NT2/D1 (cell line): Measurements from ENCODE around the gene POLR1C.
"Not testable (repeated sequence)": the region's sequence is repeated elsewhere in the genome, so short reads cannot be mapped to it uniquely, and the experiment has no call there.

Experiments used
- DNase-seq: peaks from one replicate; pipeline ENCODE4 v3.0.0-alpha.2; 2011; ENCODE audit warnings: low read depth, low spot score
- H3K27me3 ChIP-seq: 2 replicates; pipeline ENCODE4 v1.6.0; 2011; ENCODE audit warnings: mild to moderate bottlenecking; ENCODE audit not compliant: insufficient read length, insufficient read depth
- H3K36me3 ChIP-seq: 2 replicates; pipeline ENCODE4 v1.6.1; 2011; ENCODE audit warnings: mild to moderate bottlenecking, low read length, mixed read lengths; ENCODE audit not compliant: insufficient read depth, insufficient read length
- H3K4me1 ChIP-seq: 2 replicates; pipeline ENCODE4 v1.5.1; 2011; ENCODE audit not compliant: insufficient read depth, insufficient read length
- H3K4me3 ChIP-seq: 2 replicates; pipeline ENCODE4 v1.5.1; 2011; ENCODE audit warnings: low read depth; ENCODE audit not compliant: insufficient read length
- H3K9ac ChIP-seq: 2 replicates; pipeline ENCODE4 v1.6.0; 2011; ENCODE audit warnings: low read depth; ENCODE audit not compliant: insufficient read length
- H3K9me3 ChIP-seq: 2 replicates; pipeline ENCODE4 v1.5.1; 2011; ENCODE audit warnings: mild to moderate bottlenecking, low read length; ENCODE audit not compliant: insufficient read depth
- SUZ12 ChIP-seq: IDR thresholded peaks from 2 replicates; pipeline ENCODE4 v1.6.1; 2011; ENCODE audit not compliant: insufficient read length, insufficient read depth; ENCODE audit errors: extremely low read depth
- YY1 ChIP-seq: IDR thresholded peaks from 2 replicates; pipeline ENCODE4 v1.6.1; 2011; ENCODE audit not compliant: insufficient read length, insufficient read depth
- ZNF274 ChIP-seq: IDR thresholded peaks from 2 replicates; pipeline ENCODE4 v1.6.1; 2011; ENCODE audit warnings: mild to moderate bottlenecking, low read depth, low read length

Gene POLR1C

DNA sequence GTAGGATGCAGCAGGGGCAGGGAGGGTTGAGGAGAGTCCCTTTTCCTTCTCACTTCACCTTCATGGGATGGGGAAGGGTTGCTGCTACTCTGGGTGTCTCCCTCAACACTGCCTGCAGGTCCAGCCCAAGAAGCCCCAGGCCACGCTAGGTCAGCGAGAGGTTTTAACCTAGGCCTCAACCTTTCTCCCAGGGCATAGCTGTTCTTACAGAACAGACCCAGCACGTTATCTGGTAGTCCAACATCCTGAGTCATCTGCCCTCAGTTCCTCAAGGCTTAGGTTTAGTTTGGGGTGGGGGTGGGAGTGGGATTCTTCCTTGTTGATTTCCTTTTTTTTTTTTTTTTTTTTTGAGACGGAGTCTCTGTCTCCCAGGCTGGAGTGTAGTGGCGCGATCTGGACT lies 22.6 kb upstream of the POLR1C start:
- H3K4me1 ChIP-seq: peaks cover 18% of the 10 kb centered on the region
- H3K4me3 ChIP-seq: no peak overlapping the region
- H3K9me3 ChIP-seq: no peaks in the 10 kb centered on the region
- no peak for TF ChIP-seq SUZ12
- no peak for TF ChIP-seq ZNF274
- no peak for TF ChIP-seq YY1
- H3K36me3 ChIP-seq: peaks cover 33% of the 10 kb centered on the region
- no peaks in the 10 kb centered on the region for H3K27me3 ChIP-seq
- no peak overlapping the region for H3K9ac ChIP-seq
- no peak for DNase-seq

DNA sequence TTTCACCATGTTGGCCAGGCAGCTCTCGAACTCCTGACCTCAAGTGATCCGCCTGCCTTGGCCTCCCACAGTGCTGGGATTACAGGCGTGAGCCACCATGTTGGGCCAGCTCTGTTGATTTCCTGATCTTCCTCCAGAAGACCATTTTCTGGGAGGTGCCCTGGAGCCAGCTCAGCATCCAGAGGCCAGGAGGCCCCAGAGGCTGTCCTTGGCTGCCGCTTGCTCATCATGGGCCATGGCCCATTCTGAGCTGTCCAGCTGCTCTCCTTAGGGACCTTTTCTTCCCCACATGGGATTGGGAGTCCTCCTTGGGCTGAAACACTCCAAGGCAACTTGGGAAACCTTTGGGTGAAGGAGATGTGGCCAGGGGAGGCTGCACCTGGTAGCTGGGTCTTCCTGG lies 22.1 kb upstream of the POLR1C start:
- peaks cover 14% of the 10 kb centered on the region for H3K4me1 ChIP-seq
- H3K4me3 ChIP-seq: no peak overlapping the region
- TF ChIP-seq ZNF274: no peak
- TF ChIP-seq YY1: no peak
- no peak for TF ChIP-seq SUZ12
- no peaks in the 10 kb centered on the region for H3K9me3 ChIP-seq
- no peaks in the 10 kb centered on the region for H3K27me3 ChIP-seq
- no peak for DNase-seq
- no peak overlapping the region for H3K9ac ChIP-seq
- peaks cover 33% of the 10 kb centered on the region for H3K36me3 ChIP-seq

DNA sequence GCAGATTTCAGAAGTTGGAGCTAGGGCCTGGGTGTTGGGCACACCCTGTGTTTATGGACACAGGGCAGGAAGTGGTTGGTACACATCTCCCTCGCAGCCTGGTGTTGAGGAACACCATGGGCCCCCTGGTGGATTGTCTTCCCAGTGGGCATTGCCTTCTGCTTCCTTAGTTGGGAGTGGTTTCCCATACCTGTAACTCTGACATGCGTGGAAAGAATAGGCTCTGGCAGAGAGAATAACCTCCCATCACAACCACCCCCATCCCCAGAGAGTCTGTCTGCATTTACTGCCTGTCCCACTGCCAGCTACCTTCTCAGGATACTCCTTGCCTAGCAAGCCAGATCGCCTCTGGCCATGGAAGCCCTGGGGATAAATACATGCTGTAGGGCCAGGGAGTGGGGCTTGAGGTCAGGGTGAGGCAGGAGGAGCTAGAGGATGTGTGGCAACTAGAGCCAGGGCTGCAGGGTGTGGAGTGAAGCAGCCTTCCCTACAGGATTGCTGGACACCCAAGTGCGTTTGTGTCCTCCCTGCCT lies 21.4 kb upstream of the POLR1C start:
- H3K27me3 ChIP-seq: no peaks in the 10 kb centered on the region
- H3K4me1 ChIP-seq: peaks cover 12% of the 10 kb centered on the region
- no peaks in the 10 kb centered on the region for H3K9me3 ChIP-seq

GRCh38 chr6:43496370-43497128 lies 20.3 kb upstream of the POLR1C start:
- peaks cover 12% of the 10 kb centered on the region for H3K4me1 ChIP-seq
- no peak overlapping the region for H3K4me3 ChIP-seq
- H3K9ac ChIP-seq: no peak overlapping the region
- DNase-seq: no peak
- H3K27me3 ChIP-seq: no peaks in the 10 kb centered on the region
- TF ChIP-seq ZNF274 (no peak), YY1 (no peak), SUZ12 (no peak)
- H3K36me3 ChIP-seq: peaks cover 43% of the 10 kb centered on the region
- H3K9me3 ChIP-seq: no peaks in the 10 kb centered on the region

More for the DNA sequence above, 21.4 kb upstream of the POLR1C start:
- H3K9ac ChIP-seq: peak overlapping the region; percentile 59
- TF ChIP-seq SUZ12: no peak
- TF ChIP-seq YY1: no peak
- no peak for TF ChIP-seq ZNF274
- H3K36me3 ChIP-seq: peaks cover 35% of the 10 kb centered on the region
- H3K4me3 ChIP-seq: no peak overlapping the region
- DNase-seq: no peak

DNA sequence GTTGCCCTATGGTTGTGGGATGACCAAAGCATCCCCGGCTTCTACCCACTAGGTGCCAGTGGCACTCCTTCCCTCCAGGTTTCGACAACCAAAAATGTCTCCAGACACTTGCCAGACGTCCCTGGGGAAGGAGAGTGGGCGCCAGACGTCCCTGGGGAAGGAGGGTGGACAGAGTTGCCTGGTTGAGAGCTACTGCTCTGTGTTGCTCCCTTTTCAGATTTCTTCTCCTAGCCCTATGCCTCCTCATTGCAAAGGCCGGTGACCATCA lies 19.8 kb upstream of the POLR1C start:
- peaks cover 48% of the 10 kb centered on the region for H3K36me3 ChIP-seq
- DNase-seq: no peak
- H3K9me3 ChIP-seq: no peaks in the 10 kb centered on the region
- H3K4me3 ChIP-seq: no peak overlapping the region
- TF ChIP-seq SUZ12 (no peak), ZNF274 (no peak), YY1 (no peak)
- peak overlapping the region; percentile 2 for H3K9ac ChIP-seq
- H3K4me1 ChIP-seq: peaks cover 12% of the 10 kb centered on the region
- no peaks in the 10 kb centered on the region for H3K27me3 ChIP-seq

- Histone ChIP-seq H3K4me3 (no peak overlapping the region), H3K9me3 (no peaks in the 10 kb centered on the region), H3K4me1 (peaks cover 12% of the 10 kb centered on the region), H3K36me3 (peaks cover 54% of the 10 kb centered on the region), H3K9ac (no peak overlapping the region), H3K27me3 (no peaks in the 10 kb centered on the region)
- no peak for DNase-seq
- TF ChIP-seq YY1 (no peak), SUZ12 (no peak), ZNF274 (no peak)
Observed at GRCh38 chr6:43497689-43498088, 19.2 kb upstream of the POLR1C start.

DNA sequence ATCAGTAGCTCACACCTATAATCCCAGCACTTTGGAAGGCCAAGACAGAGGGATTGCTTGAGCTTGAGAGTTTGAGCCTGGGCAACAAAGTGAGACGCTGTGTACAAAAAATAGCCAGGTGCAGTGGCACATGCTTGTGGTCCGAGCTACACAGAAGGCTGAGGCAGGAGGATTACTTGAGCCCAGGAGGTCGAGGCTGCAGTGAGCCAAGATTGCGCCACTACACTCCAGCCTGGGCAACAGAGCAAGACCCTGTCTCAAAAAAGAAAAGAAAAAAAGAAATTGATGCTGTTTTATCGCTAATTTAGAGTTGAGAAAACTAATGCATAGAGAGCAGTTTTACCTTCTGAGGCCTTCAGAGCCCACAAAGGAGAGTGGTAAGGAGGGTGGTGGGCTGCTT lies 18.6 kb upstream of the POLR1C start:
- not testable (repeated sequence) for H3K27me3 ChIP-seq, H3K4me3 ChIP-seq, DNase-seq, H3K9me3 ChIP-seq, H3K9ac ChIP-seq
- Histone ChIP-seq H3K4me1 (peaks cover 11% of the 10 kb centered on the region), H3K36me3 (peaks cover 60% of the 10 kb centered on the region)
